HG03060 (cell line): Measurements from ENCODE around the gene HTD2.

Source experiments
- ATAC-seq: cut with Tn5 transposase; IDR thresholded peaks from one replicate; pipeline ENCODE4 v1.9.1; 2021; ENCODE audit warnings: low read depth, moderate number of reproducible peaks; ENCODE audit not compliant: unreplicated experiment

The HTD2 gene

GRCh38 chr3:58353722-58354553 lies 47.6 kb downstream of the HTD2 start:
- no peak for ATAC-seq

- peak; percentile 32 for ATAC-seq
Measured at GRCh38 chr3:58355179-58355578, 48.9 kb downstream of the HTD2 start.

GRCh38 chr3:58356054-58356453 lies 49.7 kb downstream of the HTD2 start:
- ATAC-seq: no peak

GRCh38 chr3:58357402-58357801 lies 51.1 kb downstream of the HTD2 start:
- ATAC-seq: no peak

GRCh38 chr3:58358092-58358491 lies 51.8 kb downstream of the HTD2 start:
- ATAC-seq: no peak

- no peak for ATAC-seq
Measured at GRCh38 chr3:58358808-58359207, 52.5 kb downstream of the HTD2 start.

GRCh38 chr3:58359621-58360020 lies 53.3 kb downstream of the HTD2 start:
- no peak for ATAC-seq

GRCh38 chr3:58361866-58362265 lies 55.5 kb downstream of the HTD2 start:
- no peak for ATAC-seq

GRCh38 chr3:58366699-58367098 lies 60.4 kb downstream of the HTD2 start:
- ATAC-seq: no peak

- no peak for ATAC-seq
Measured at GRCh38 chr3:58369038-58369437, 62.7 kb downstream of the HTD2 start.
